ENCODE measurements around the gene NHEJ1.
"Not testable (repeated sequence)": the region's sequence is repeated elsewhere in the genome, so short reads cannot be mapped to it uniquely, and the experiment has no call there.

NHEJ1 gene, protein sequence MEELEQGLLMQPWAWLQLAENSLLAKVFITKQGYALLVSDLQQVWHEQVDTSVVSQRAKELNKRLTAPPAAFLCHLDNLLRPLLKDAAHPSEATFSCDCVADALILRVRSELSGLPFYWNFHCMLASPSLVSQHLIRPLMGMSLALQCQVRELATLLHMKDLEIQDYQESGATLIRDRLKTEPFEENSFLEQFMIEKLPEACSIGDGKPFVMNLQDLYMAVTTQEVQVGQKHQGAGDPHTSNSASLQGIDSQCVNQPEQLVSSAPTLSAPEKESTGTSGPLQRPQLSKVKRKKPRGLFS

DNA sequence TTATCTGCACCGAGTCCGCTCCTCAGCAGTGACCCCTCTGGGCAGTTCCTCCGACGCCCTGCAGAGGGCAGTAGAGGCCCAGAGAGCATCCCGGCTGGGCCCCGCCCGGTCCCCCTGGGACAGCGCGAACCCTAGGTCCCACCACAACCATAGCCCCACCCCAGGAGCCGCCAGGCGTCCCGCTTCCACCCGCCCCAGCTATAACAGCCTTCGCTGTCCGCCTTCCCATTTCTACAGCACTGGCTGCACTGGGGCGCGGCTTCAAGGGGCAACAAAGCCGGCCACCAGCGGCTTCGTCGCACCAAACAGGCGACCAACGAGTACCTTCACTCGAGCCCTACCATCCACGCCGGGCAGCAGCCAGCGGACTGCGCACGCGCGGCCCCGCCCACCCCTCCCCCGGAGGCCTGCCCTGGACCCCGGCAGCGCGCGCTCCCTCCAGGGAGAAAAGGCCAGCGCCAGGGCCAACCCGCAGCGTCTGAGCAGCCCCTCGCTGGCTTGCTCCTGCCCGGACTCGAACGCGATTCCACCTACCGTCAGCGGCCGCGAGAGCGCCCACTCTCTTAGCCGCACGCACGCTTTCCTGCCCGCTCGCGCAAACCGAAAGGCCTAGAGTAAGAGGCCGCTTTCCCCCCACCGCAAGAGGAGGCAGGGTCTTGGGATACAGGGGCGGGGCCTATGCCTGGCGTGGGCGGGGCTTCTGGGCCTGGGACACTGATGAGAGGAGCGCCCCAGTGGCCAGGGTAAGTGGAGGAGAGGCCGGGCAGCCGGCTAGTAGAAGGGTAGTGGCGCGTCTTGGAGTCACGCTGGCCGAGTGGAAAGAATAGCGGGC is at the start of gene NHEJ1:
TSS of gene NHEJ1 (minus strand) at position 630 of the 832 bp plus-strand sequence. CDS start 2,453 bp downstream, outside the sequence.
- peak; percentile 87 to 88 for DNase-seq (ENCODE audit: low read depth in 2 of 2)

GRCh38 chr2:219209236-219210195 is 48.9 kb upstream of the NHEJ1 start:
- DNase-seq (ENCODE audit: low read depth in 2 of 2) = no peak

DNA sequence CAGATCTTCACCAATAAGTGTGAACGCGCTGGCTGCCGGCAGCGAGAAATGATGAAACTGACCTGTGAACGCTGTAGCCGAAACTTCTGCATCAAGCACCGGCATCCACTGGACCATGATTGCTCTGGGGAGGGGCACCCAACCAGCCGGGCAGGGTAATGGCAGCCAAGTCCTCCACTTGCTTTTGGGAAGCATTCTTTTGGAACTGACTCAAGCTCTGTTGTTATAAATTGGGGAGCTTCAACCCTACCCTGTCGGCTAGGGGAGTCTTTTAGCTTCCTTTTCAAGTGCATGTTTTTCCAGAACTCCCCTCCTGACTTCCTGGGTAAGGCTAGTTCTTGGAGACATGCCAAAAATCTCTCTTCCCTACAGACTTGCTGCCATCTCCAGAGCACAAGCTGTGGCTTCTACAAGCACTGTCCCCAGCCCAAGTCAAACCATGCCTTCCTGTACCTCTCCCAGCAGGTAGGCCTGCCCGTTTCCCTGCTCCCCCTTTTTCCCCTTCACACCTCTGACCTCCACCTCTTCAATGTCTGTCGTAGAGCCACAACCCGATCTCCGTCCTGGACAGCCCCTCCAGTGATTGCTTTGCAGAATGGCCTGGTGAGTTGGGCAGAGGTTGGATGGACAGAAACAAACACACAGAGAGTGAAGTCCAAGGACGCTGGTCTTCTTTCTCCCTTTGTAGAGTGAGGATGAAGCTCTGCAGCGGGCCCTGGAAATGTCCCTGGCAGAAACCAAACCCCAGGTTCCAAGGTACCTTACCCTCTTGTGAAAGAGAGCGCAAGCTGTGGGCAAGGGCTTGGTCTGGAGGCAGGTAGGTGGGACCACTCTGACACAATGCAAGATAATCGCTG is 47.5 kb upstream of the NHEJ1 start:
- no peak for DNase-seq (ENCODE audit: low read depth in 2 of 2)

GRCh38 chr2:219207134-219207883 is 46.7 kb upstream of the NHEJ1 start:
- no peak for DNase-seq (ENCODE audit: low read depth in 2 of 2)

- peak; percentile 93 for DNase-seq (ENCODE audit: low read depth in 2 of 2)
These were observed 45.9 kb upstream of the NHEJ1 start, which contains the start of gene ZFAND2B for GRCh38 chr2:219206328-219207133. Gene ZFAND2B (plus strand): TSS chr2:219206782. CDS start chr2:219206988, 206 bp downstream.

DNA sequence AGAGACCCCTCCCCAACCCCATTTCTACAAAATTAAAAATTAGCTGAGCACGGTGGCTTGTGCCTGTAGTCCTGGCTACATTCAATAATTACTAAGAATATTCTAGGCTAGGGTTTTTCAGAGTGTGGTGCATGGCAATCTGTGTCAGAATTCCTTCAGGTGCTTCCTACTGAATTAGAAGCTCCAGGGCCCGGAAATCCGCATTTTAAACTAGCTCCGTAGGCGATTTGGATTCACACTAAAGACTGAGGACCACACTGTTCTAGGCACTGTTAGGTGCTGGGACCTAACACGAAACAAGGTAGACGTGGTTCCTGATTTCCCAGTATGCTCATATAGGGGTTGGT is 45.3 kb upstream of the NHEJ1 start:
- no peak for DNase-seq (ENCODE audit: low read depth in 2 of 2)

DNA sequence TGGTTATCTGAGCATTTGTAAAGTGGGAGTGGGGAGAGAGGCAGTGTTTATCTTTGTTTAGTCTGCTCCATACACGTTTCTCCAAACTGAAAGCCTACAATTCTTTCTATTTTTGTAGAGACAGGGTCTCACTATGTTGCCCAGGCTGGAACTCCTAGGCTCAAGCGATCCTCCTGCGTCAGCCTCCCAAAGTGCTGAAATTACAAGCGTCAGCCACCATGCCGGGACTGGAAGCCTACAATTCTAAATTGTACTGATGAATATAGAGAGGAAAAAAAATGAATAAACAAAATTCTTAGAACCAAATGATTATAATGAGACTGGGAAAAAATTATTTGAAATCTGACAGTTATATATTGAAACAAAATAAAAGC is 44.5 kb upstream of the NHEJ1 start:
- DNase-seq (ENCODE audit: low read depth in 2 of 2) = no peak

- DNase-seq (ENCODE audit: low read depth in 2 of 2) = no peak
These were observed 44.0 kb upstream of the NHEJ1 start for GRCh38 chr2:219204425-219205164.

DNA sequence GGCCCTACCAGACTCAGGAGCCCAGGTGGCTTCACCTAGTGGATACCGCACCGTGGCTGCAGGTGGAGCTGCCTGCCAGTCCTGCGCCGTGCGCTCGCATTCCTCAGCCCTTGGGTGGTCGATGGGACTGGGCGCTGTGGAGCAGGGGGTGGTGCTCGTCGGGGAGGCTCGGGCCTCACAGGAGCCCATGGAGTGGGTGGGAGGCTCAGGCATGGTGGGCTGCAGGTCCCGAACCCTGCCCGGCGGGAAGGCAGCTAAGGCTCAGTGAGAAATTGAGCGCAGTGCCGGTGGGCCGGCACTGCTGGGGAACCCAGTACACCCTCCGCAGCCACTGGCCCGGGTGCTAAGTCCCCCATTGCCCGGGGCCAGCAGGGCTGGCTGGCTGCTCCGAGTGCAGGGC is 40.7 kb upstream of the NHEJ1 start:
- DNase-seq (ENCODE audit: low read depth in 2 of 2) = not testable (repeated sequence)

DNA sequence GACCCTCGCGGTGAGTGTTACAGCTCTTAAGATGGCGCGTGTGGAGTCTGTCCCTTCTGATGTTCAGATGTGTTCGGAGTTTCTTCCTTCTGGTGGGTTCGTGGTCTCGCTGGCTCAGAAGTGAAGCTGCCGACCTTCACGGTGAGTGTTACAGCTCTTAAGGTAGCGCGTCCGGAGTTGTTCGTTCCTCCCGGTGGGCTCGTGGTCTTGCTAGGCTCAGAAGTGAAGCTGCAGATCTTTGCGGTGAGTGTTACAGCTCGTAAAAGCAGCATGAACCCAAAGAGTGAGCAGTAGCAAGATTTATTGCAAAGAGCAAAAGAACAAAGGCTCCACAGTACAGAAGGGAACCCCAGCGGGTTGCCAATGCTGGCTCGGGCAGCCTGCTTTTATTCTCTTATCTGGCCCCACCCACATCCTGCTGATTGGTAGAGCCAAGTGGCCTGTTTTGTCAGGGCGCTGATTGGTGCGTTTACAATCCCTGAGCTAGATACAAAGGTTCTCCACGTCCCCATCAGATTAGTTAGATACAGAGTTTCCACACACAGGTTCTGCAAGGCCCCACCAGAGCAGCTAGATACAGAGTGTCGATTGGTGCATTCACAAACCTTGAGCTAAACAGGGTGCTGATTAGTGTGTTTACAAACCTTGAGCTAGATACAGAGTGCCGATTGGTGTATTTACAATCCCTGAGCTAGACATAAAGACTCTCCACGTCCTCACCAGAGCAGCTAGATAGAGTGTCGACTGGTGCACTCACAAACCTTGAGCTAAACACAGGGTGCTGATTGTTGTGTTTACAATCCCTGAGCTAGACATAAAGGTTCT is 40.1 kb upstream of the NHEJ1 start:
- not testable (repeated sequence) for DNase-seq (ENCODE audit: low read depth in 2 of 2)

DNA sequence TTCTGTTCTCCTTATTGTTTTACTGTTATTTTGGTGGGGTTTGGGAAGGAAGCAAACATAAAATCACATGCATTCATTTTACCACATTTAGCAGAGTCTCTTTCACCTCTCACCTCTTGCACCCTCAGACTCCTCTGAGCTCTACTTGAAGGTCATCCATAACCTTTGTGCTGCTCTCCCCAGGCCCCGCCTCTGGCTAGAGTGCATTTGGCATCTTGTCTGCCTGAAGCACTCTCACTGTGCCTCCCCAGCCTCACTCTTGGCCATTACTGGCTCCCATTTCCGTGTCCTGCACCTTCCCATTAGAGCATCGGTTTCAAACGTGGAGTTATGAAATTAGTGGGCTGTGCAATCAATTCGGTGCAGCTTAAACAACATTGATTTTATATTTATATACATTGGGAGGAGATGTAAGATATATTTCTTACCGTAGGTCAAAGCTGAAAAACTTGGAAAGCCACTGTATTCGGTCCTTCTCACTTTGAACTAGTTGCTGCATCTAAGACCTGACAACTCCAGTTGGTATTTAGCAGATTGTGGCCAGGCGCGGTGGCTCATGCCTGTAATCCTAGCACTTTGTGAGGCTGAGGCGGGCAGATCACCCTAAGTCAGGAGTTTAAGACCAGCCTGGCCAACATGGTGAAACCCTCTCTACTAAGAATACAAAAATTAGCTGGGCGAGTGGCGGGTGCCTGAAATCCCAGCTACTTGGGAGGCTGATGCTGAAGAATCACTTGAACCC is 39.0 kb upstream of the NHEJ1 start:
- no peak for DNase-seq (ENCODE audit: low read depth in 2 of 2)

DNA sequence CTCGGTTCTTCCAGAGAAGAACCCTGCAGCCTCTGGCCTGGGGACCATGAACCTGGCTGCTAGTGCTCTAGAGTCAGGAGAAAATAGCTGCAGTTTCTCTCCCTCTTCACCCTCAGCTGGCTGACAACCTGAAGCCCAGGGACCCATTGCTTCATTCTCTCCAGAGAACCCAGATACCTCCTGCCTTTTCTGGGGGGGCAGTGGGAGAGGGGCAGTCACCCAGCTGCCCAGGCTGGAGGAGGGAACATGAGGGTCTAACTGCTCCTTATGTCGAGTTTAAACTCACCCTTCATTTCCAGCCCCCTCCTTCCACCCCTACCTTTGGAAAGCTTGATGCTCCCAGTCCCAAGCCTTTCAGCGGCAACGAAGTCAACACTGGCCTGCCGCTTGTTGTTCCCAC is 38.4 kb upstream of the NHEJ1 start:
- DNase-seq (ENCODE audit: low read depth in 2 of 2) = no peak

DNA sequence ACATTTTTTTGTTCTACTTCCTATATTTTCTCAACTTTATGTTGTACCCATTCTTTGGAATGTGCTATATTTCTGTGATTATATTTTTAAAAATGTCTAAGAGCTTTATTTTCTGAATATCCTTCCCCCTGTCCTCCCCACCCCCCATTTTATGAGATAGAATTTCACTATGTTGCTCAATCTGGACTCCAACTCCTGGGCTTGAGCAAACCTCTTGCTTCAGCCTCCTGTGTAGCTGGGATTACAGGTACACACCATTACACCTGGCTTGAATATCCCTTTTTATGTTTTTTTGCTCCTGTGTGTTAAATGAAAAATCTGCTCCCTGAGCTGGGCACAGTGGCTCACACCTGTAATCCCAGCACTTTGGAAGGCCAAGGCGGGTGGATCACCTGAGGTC is 36.8 kb upstream of the NHEJ1 start:
- DNase-seq (ENCODE audit: low read depth in 2 of 2) = no peak

DNA sequence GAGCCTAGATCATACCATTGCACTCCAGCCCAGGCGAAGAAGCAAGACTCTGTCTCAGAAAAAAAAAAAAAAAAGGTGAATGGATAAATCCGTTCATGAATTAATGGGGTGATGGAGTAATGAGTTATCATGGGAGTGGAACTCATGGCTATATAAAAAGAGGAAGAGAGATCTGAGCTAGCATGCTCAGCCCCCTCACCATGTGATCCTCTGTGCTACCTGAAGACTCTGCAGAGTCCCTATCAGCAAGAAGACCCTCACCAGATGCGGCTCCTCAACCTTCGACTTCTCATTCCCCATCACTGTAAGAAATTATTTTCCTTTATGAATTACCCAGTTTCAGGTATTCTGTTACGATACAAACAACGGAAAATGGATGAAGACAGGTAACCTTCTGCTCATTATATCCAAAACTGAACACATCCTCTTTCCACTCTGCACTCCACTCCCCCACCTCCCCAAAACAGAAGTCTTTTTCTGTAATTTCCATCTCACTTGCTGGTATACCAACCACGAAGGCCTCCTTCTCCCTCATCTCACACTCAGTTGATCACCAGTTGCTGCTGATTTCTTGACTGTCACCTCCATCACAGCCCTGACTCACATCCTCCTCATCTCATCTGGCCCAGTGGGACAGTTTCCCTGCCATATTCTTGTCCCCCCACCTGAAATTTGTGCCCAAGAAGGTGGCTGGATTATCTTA is 26.3 kb upstream of the NHEJ1 start:
- DNase-seq (ENCODE audit: low read depth in 2 of 2) = no peak

DNA sequence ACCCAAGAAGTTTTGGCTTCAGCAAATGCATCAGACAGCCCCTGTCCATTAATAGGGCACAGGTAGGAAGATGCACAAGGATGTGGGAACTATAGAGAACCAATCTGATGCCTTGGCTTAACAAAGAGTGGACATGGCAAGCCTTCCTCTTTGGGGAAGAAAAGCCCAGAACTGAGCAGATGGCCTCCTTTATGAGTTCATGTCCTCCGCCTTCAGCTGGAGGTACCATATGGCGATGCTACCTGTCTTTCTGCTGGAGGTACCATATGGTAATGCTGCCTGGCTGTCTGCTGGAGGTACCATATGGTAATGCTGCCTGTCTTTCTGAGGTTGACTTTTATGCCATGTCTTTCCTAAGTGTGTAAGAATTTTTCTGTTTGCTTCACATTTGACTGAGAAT is 23.5 kb upstream of the NHEJ1 start:
- DNase-seq (ENCODE audit: low read depth in 2 of 2) = no peak

- no peak for DNase-seq (ENCODE audit: low read depth in 2 of 2)
These were observed 22.6 kb upstream of the NHEJ1 start for GRCh38 chr2:219183151-219183772.

All from stimulated activated CD8-positive, alpha-beta memory T cell treated with anti-CD3 and anti-CD28 coated beads, Interleukin-15, amount 100 ng/mL, for 48 hours (primary cell).